Measurements from ENCODE around the gene ARSB.

Gene ARSB

DNA sequence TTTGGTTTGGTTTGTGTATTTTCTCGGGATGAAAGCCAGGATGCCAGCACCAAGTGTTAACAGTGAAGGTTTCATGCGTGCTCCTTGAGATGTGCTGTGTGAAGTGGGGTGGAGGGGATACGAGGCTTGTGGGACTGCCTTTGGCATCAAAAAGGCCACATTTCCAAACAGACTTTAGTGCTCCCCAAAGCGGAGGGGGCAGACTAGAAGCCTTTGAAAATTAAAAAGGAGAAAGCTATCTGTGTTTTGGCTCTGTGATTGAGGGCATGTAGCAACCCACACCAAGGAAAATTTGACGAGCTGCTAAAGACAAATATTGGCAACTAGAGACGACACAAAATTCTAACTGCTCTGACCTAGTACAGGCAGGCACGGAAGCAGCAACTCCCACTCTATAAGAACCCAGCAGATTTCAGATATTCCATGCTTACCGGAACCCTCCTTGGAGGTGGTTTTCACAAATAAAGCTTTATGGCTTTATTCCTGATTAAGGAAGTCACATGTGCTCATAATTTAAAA, 154.5 kb downstream of the ARSB start:
- no peak for DNase-seq

DNA sequence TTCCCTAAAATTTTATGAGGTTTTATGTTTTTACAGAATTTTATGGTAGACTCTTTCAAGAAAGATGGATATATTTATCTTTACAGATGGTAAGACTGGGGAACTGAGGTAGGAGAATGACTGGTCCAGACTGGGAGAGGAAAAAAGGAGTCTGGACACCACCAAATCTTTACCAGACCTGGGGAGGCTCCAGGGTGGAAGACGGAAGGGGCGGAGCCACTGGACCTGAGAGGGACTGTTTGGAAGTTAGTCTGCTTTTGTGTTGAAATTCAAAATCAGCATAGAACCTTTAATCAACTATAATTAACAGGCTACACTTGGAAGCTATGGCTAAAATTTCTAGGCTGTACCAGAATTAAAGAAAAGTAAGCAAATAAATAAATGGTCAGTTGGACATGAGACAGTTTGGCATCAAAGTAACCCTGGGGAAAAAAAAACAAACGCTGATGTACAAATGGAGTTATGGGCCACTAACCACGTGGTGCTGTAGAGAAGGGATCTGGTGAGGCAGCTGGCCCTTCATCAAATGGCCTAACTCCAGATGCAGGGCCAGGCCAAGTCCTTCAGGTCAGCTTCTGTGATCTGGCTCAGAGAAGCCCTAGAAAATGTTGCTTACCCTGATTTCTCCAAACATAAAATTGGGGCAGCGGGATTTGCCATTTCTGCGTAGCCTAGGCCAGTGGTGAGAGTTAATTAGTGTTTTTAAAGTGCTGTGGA, 155.1 kb downstream of the ARSB start:
- DNase-seq: no peak

DNA sequence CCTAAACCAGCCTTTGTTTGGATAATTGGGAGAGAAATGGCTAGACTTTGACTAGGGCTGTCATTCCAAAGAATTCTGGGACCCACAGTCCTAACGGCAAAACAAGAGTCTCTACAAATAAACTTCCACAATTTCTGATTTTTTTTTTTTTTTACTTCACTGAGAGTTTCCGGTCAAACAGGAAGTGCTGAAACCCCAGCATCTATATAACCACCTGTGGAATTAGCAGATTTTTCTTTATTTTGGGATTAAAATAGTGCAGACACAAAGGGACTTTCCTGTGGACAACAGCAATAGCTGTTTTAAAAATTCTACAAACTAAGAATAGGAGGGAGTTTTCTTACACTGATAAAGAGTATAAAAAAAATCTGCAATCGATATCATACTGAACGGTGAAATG, 157.4 kb downstream of the ARSB start:
- DNase-seq: peak in 1 of 4 experiments; percentile 14

DNA sequence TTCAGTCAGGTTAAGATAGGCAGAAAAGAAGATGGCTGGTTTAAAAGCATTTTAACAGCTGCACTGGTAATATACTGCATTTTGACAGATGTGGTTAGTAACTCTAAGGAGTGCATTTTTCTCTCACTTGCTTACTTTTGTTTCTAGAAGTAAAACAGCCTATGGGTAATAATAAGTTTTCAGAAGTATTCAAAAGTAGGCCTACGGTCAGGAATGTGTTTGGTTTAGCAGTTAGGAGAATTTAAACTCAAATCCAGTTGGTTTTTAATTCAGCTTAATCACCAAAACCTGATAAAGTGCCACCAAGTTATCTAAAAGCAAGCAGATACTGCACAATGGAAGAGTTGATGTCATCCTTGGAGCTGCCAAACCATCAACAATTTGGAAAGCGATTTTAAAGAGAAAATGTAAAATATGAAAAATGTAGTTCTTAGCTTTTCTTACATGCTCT, 160.3 kb downstream of the ARSB start:
- no peak for DNase-seq

DNA sequence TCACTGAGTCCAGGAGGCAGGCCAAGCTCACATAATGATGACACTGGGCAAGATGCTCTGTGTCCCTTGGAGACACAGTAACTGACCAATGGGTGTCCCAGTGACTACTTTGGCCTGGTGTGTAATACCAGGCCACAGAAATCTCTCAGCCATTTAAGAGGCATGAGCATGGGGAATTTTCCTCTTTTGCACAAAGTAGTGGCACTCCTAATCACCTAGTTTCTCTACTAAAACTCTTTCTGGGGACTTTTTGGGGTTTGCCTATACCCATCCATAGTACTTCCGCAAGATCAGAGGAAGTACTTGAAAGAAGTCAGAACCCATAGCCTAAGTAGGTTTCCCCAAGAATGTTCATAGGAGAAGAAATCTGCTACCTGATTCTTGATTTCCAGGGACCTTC, 161.9 kb downstream of the ARSB start:
- no peak for DNase-seq

DNA sequence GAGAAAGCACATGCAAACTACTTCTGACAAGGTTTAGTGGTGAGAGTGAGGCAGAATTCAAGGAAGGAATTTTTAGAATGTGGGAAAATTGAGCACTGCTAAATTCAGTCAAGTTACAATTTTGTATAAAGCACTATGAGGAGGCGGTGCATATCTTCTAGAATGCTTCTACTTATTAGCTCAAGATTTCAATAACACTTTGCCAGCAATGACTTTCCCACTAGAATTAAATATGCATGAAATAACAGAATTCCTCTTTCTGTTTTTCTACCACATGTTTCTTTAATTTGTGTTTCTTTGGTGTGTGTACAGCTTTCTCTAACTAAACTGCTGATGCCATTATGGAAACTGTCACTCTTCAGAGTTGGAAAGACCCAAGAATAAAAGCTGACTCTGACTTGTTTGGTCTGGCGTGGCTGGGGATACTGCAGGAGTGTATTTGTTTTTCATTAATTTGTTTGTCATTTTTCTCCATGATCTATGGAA, 163.5 kb downstream of the ARSB start:
- DNase-seq: no peak

DNA sequence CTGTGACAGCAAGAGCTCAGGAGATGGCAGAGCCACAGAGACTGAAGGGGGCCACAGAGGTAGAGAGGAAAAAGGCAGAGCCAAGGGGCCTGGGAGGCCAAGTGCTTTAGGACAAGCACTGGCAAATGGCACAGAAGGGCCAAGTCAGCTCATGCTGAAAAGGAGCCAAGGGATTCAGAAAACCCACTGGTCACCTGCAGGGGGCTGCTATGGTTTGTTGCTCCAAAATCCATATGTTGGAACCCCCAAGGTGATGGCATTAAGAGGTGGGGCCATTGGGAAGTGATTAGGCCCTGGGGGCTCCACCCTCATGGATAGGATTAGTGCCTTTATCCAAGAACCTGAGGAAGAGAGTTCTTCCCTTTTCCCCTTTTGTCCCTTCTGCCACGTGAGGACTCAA, 165.4 kb downstream of the ARSB start:
- DNase-seq: no peak

DNA sequence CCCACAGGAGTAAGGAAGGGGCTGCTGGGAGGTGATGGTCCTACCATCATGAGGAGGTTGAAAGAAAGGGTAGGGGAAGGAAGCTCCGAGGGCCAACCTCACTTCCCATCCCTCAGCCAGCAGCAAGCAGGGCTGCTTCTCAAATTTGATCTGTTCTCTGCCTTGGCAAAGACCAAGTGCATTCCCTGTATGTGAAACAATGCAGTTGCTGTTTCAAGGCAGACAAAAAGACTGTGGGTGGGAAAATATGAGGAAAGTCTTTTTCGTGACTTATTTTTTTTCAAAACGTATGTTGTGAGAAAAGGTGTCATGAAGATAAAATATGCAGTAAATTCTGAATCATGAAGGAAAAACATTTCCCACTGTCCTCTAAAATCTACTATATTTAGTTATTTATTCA, 165.9 kb downstream of the ARSB start:
- DNase-seq: no peak

DNA sequence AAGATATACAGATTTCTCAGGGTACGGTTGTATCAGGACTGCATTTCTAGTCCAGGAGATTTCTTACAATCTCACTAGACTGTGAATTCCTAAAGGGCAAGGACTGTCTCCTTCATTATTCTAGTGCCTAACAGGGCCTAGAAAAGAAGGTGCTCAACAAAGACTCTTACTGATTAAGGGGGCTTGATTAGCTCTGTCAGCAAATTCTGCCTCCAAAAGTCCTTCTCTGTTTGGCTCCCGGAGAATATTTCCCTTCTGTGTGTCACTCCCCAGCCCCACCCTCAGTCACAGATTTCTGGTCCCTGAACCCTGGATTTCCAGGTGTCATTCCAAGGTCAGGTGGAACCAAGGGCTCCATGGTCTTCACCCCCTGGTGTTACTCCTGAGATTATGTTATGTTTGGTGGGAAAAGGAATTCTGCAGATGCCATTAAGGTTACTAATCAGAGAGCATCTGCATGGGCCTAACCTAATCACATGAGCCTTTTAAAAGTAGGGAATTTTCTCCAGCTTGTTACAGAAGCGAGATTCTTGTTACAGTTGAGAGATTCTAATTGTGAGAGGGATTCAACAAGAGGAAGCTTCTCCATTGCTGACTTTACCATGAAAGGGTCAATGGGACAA, 168.9 kb downstream of the ARSB start:
- no peak for DNase-seq

DNA sequence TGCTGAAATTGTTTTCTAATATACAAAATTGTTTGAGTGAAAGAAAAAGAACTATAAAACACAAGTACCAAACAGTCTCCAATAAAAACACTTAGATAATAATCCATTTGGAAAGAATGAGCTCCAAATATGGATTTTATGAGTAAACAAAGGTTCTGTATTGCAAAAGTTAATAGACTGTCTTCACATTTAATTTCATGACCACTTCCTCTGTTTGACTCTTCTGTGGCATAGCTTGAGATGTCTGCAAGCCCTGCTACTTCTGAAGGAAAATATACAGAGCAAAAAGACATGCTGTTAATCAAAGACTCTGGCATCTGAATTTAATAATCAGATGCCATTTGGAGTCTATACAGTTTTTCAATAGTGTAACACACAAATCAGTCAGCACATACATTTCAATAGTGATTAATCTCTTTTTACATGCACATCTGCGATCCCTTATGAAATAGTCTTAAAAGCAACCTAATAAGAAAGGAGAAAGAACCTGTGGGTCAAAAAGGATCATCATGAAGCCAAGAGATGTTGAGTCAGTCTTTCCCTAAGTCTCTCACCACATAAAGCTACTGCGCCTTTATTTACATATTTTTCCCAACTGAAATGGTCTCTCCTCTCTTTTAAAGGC, 171.1 kb downstream of the ARSB start:
- DNase-seq: peak in 1 of 4 experiments; percentile 4

DNA sequence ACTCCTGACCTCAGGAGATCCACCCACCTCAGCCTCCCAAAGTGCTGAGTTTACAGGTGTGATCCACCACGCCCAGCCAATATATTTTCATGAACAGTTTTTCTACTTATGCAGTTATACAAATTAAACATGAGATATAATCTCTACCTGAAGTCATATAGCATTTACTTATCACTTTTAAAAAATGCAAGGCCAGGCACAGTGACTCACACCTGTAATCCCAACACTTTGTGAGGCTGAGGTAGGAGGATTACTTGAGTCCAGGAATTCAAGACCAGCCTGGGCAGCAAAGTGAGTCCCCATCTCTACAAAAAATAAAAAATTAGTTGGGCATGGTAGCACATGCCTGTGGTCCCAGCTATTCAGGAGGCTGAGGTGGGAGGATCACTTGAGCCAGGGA, 171.8 kb downstream of the ARSB start:
- DNase-seq: no peak

DNA sequence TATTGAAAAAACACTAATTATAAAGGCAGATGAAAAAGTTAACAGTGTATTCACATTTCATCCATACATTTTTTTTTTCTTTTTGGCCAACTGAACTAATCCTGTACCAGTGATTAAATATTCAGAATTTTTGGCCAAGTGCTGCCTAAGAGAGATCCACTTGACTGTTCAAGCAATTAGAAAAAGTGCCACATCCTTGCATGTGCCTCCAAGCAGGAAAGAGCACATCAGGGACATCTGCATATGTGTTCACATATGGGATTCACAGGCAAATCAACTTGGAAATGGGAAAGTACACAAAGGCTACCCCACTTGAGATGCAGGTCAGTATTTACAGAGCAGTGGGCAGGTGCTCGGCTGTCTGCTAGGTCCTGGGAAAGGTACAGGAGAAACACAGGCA, 173.2 kb downstream of the ARSB start:
- DNase-seq: no peak

DNA sequence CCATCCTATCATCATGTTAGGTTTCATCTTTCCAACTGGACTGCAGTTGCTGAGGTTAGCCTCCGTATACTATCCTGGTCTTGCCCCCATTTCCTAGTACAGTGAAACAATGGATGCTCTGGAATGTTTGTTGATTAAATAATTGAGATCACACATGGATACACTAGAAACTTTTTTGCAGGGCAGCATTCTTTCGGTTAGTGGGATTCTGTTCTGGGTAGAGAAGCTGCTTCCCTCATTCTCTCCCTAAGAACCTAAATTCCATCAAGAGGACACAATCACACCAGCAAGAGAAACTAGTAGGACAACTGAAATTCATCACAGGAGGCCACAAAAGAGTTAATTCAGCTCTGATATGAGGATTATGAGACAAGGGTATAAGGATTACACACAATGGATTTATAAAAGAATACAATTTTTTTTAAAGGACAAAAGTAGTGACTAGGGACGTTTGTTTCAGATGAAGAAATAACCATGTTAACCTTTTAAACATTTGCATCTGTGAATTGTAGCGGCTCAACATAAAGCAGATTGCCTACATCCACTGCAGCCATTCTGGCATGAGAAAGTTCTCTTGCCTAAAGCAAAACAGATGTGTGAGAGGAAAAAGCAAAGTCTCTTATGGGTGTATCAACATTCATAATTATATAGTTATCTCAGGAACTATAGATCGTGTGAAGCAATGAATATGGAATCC, 173.8 kb downstream of the ARSB start:
- DNase-seq: no peak

DNA sequence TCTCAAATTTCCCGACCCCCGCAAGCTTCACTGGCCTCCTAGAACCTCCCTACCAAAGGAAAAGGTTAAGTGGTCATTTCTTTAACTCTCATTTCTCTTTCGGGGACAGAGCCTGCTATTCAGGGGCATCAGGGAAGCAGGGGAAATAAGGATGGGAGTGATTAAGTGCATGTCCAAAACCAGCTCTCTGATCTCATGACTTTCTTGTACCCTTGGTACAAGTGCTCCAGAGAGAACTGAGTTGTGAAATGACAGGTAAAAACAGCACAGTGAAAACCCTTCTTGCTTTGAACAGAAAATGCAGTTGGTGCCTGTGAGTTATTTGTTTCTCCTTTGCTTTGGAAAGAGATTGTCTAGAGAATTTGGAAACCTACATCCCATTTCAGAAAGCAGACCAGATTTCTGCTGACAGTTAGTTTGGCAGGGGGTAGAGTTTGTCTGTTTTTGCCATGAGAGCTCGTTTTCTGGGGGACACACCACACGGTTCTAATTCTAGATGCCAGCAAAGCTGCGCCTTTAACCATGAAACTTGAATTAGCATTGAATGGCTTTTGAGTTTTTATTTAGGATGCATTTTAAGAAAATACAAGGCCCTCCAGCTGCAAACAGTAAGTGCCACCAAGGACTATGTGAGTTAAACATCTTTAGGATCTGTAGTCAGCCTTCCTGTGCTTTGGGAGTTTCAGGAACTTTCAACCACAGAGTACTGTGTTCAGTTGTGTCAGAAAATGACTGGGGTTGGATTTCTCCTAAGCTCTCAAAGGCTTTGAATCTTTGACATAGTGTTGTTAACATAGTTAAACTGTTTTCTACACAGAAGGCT, 174.8 kb downstream of the ARSB start:
- DNase-seq: no peak

DNA sequence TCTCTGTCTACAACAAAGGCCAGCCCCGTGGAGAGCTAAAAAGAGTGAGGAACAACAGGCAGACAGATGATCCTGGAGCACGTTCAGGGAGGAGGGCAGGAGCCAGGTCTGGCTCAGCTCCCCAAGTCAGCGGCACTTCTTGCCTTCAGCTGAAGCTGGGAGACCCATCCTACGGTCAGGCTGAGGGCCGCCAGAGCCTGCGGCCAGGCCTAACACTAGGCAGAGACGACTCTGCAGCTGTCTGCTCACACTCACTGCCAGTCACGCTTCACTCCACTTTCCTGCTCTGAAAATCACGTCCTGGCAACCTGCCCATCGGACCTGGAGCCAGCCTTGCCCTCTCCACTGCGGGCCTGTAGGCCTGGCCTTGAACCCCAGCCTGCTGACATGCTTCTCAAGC, 175.7 kb downstream of the ARSB start:
- no peak for DNase-seq

DNA sequence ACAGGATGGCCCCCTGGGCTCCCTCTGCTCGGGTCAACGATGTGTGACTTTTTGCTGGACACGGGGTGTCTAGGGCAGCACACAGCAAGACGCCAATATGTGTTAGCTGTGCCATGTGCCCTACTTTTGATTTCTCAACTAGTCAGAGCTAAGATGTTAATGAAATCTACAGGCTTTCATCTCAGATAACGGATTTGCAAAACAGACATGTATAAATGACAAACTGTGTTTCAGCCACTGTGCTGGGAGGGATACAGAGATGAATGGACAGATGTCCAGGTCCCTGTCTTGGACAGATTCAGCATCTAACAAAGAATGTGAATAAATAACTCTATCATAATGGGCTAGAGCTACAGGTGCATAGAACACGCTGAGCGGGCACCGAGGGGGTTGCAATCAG, 176.3 kb downstream of the ARSB start:
- DNase-seq: no peak

DNA sequence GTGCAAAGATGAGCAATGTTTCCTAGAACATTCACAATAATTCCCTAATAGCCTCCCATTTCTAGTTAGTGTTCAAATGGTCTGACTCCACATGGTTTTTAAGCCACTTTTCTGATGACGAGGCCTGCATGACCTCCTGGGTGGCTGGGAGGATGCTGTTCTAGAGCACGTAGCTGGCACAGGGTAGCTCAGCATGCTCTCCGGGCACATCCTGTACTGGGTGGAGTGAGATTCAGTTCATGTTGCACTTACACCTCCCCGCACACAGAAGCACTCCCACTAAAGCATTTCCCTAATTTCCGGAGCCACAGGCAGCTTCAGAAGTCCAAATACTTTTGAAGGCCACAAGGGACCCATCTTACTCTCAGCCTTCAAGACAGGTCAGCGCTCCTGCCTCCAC, 176.7 kb downstream of the ARSB start:
- no peak for DNase-seq

DNA sequence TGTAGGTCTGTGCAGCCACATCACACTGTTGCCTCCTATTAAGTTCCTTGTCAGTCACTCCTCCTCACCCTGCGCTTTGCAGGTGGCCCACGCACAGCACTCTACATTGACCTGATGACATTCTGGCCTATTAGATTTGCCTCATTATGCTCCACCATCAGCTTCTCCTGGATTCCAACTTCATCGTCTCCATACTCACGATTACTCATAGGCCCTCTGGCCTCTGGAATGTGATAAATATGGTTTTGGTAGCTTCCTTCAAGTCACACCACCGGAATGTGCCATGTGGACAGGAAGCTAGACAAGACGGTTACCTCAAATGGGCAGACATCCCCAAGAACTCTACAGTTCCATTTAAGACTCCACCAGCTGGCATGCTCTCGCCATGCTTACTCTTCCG, 178.6 kb downstream of the ARSB start:
- DNase-seq: no peak

DNA sequence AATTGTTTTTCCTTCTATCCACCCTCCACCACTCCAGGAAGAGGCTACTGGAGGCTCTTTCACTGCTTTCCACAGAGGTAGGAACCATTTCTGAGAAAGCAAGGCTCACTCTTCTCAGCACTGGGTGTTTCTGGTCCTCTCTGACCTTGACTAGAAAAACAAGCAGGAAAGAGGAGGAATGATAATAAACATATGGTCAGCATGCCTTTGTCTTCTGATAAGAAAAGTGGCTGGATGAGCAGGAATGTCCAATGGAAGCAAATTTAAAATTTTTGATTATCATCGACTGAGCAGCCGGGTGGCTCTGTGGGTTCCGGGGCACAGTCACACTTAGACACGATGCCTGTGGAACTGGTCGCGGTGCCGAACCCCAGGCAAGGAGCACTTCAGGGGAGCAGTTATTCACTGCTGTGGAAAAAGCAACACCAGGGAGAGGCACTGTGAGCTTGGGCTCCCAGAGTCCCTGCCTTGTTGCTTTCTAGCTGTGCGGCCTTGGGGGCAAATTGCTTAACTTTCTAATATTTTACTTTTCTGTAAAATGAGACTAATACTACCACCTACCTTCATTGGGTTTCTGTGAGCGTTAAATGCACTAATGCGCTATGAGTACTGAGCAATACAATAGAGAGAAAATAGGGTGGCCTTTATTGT, 179.5 kb downstream of the ARSB start:
- no peak for DNase-seq

DNA sequence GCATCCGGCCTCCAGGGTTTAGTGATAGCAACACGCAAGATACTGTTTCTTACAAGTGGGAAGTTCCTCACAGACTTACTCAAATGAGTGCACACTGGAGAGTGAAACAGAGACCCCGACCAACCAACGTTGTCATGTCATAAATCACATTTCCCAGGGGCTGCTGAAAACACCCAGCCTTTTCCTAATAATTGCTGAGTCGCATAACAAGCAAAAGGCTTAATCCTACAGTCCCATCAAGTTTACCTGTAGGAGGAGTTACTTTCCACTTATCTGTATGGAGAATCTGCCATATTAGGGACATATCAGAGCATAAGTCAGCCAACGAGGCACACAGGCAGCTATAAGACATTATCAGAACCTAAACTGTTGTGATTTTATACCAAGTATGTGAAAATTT, 180.1 kb downstream of the ARSB start:
- DNase-seq: no peak

DNA sequence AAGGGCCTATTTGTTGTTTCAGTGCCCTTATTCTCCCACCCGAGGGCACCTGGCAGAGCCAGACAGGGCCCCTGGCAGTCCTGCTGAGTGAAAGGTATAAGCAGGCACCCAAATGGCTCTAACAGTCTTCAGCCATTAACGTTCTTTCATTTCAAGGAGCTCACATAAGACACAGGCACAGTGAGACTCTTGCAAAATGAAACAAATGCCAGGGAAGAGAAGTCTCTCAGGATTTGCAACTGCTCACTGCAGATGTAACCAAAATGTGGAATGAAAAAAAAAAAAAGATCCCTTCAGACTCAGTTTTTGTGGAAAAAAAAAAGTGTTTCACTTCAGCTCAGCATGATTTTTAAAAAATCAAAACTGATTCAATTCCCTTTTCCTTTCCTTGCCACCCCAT, 181.2 kb downstream of the ARSB start:
- DNase-seq: no peak

DNA sequence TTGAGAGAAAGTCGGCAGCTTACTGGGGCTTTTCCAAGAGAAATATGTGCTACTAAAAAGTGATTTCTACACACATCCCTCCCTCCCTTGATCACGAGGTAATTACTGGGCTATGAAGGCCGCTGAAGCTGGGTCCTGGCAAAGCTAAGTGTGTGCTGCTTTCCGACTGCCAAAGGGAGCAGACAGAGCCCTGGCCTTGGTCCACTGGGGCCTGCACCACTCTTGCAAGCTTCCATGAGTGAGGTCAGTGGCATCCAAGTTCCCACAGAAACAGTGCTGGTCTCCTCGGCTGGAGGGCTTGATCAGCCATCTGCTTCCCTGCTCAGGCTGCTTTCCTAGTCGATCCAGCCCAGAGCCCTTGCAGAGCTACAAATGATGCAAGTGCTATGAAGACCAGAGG, 181.8 kb downstream of the ARSB start:
- DNase-seq: no peak

All from suppressor macrophage (primary cell).